ENCODE results near the gene SPAG7.

Gene SPAG7

DNA sequence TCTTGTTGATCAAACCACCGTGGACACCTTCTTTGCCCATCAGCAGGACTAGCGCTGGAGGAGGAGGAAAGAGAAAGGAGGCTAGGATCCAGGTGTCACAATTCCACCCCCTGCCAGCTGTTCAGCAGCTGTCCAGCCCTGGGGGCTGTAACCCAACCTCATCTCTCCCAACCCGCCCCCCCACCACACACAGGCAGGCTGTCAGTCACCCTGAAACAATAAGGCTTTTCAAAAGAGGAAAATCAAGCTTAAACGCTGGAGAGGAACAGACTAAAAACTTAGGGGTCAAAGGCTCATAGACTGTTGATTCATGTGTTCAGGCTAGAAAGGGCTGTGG lies 21.7 kb downstream of the SPAG7 start:
- peaks cover 27% of the 10 kb centered on the region for H3K79me2 ChIP-seq (ENCODE audit: control insufficient read depth, insufficient read depth, low read length, poor library complexity)
- H3K9me3 ChIP-seq (ENCODE audit: insufficient read depth, low read depth, low read length): peaks cover 1% of the 10 kb centered on the region
- H3K18ac ChIP-seq (ENCODE audit: low read length): no peak overlapping the region
- H3K23ac ChIP-seq (ENCODE audit: low read length): no peak overlapping the region
- WGBS (ENCODE audit: extremely low coverage, insufficient coverage, insufficient read length): no CpG with 5 or more reads among the region's 4 CpGs
- peak overlapping the region; percentile 93 for H3K4me2 ChIP-seq (ENCODE audit: low read length)
- no peak for DNase-seq
- no peak overlapping the region for H4K8ac ChIP-seq (ENCODE audit: low read depth, low read length)
- H2AK5ac ChIP-seq (ENCODE audit: low read length): no peak overlapping the region
- peak overlapping the region; percentile 71 for H3K4ac ChIP-seq (ENCODE audit: low read depth, low read length)
- peaks cover 30% of the 10 kb centered on the region for H3K79me1 ChIP-seq (ENCODE audit: low read length)
- H4K91ac ChIP-seq (ENCODE audit: low read depth, low read length): no peak overlapping the region
- peaks cover 37 to 49% of the 10 kb centered on the region in 2 experiments for H3K36me3 ChIP-seq (ENCODE audit: control insufficient read depth in 1 of 2, insufficient read depth in 2 of 2, low read length in 2 of 2)
- H3K9ac ChIP-seq (ENCODE audit: low read length): no peak overlapping the region
- no peak overlapping the region for H2BK120ac ChIP-seq (ENCODE audit: insufficient read depth, low read length, poor library complexity)
- peak overlapping the region; percentile 0 for H3K27ac ChIP-seq (ENCODE audit: low read depth, low read length)
- H3K27me3 ChIP-seq (ENCODE audit: insufficient read depth, low read length): no peaks in the 10 kb centered on the region
- H2BK5ac ChIP-seq (ENCODE audit: low read depth, low read length, poor library complexity): no peak overlapping the region
- no peak overlapping the region for H4K12ac ChIP-seq (ENCODE audit: low read depth, low read length)
- H3K14ac ChIP-seq (ENCODE audit: low read length): no peak overlapping the region
- H3K4me1 ChIP-seq (ENCODE audit: control insufficient read depth in 1 of 2, insufficient read depth in 2 of 2, low read length in 2 of 2): peaks cover 24 to 34% of the 10 kb centered on the region in 2 experiments
- H3K4me3 ChIP-seq (ENCODE audit: low read depth, low read length): no peak overlapping the region
- H2BK12ac ChIP-seq (ENCODE audit: low read length): no peak overlapping the region
- no peak overlapping the region for H2AFZ ChIP-seq (ENCODE audit: insufficient read depth, low read length, poor library complexity)

DNA sequence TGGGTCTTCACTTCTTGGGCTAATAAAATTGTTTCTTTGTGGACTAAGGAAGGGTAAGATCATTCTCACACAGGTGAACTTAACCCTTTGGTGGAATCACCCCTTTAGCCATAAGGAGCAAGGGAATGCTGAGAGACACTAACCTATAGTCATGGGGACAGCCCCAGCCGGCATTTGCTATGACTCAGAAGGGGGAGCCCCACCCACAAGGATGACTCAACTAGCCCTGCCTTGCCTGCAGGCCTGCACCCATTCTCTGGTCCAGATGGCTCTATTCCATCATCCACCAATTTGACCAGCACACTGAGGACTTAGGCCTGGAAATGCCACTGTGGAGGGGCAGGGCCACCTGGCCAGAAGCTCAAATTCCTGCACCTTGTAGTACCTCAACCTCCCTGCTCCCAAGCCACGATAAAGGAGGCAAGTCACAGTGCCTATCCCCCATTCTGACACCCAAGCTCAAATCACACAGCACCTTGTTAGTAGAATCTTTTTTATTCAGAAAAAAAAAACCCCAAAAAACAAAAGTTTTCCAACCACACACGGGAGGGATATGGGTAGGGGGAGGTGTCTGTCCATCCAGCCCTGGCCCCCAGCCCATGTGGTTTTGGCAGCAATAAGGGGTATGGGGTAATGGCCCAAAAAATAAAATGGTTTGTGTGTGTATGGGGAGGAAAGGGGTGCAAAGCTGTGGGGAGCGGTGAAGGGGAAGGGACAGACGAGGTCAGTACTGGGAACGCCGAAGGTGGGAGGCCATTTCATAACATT lies 22.3 kb downstream of the SPAG7 start:
- peak overlapping the region; percentile 2 for H3K9ac ChIP-seq (ENCODE audit: low read length)
- H4K12ac ChIP-seq (ENCODE audit: low read depth, low read length): no peak overlapping the region
- no peak overlapping the region for H2AFZ ChIP-seq (ENCODE audit: insufficient read depth, low read length, poor library complexity)
- H3K18ac ChIP-seq (ENCODE audit: low read length): no peak overlapping the region
- no peaks in the 10 kb centered on the region for H3K27me3 ChIP-seq (ENCODE audit: insufficient read depth, low read length)
- peaks cover 37 to 49% of the 10 kb centered on the region in 2 experiments for H3K36me3 ChIP-seq (ENCODE audit: control insufficient read depth in 1 of 2, insufficient read depth in 2 of 2, low read length in 2 of 2)
- peak overlapping the region; percentile 93 for H3K4me2 ChIP-seq (ENCODE audit: low read length)
- H3K9me3 ChIP-seq (ENCODE audit: insufficient read depth, low read depth, low read length): peaks cover 1% of the 10 kb centered on the region
- peak overlapping the region; percentile 57 for H3K27ac ChIP-seq (ENCODE audit: low read depth, low read length)
- peaks cover 32% of the 10 kb centered on the region for H3K79me1 ChIP-seq (ENCODE audit: low read length)
- H2BK120ac ChIP-seq (ENCODE audit: insufficient read depth, low read length, poor library complexity): no peak overlapping the region
- H2BK5ac ChIP-seq (ENCODE audit: low read depth, low read length, poor library complexity): no peak overlapping the region
- 100% methylated on average over 1 of the region's 7 CpGs for WGBS (ENCODE audit: extremely low coverage, insufficient coverage, insufficient read length)
- DNase-seq: peak; percentile 92
- H3K4me1 ChIP-seq (ENCODE audit: control insufficient read depth in 1 of 2, insufficient read depth in 2 of 2, low read length in 2 of 2): peaks cover 19 to 29% of the 10 kb centered on the region in 2 experiments
- H3K23ac ChIP-seq (ENCODE audit: low read length): no peak overlapping the region
- peak overlapping the region; percentile 71 for H3K4ac ChIP-seq (ENCODE audit: low read depth, low read length)
- H4K8ac ChIP-seq (ENCODE audit: low read depth, low read length): no peak overlapping the region
- H3K4me3 ChIP-seq (ENCODE audit: low read depth, low read length): no peak overlapping the region
- H2BK12ac ChIP-seq (ENCODE audit: low read length): no peak overlapping the region
- no peak overlapping the region for H2AK5ac ChIP-seq (ENCODE audit: low read length)
- no peak overlapping the region for H3K14ac ChIP-seq (ENCODE audit: low read length)
- H4K91ac ChIP-seq (ENCODE audit: low read depth, low read length): no peak overlapping the region
- peaks cover 31% of the 10 kb centered on the region for H3K79me2 ChIP-seq (ENCODE audit: control insufficient read depth, insufficient read depth, low read length, poor library complexity)

DNA sequence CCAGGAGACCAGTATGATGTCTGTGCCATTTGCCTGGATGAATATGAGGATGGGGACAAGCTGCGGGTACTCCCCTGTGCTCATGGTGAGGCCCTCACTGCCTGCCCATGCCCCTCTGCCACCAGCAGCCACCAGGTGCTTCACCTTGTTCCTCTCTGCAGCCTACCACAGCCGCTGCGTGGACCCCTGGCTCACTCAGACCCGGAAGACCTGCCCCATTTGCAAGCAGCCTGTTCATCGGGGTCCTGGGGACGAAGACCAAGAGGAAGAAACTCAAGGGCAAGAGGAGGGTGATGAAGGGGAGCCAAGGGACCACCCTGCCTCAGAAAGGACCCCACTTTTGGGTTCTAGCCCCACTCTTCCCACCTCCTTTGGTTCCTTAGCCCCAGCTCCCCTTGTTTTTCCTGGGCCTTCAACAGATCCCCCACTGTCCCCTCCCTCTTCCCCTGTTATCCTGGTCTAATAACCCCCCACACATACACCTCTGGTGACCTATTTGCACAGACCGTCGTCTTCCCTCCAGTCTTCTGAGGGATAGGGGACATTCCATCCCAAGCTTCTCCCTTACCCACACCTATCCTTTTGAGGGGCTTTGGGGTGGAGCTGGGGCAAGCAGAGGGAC lies 23.0 kb downstream of the SPAG7 start:
- DNase-seq: no peak
- Histone ChIP-seq H2AK5ac (ENCODE audit: low read length) (no peak overlapping the region), H4K91ac (ENCODE audit: low read depth, low read length) (no peak overlapping the region), H3K9ac (ENCODE audit: low read length) (no peak overlapping the region), H2AFZ (ENCODE audit: insufficient read depth, low read length, poor library complexity) (no peak overlapping the region), H3K14ac (ENCODE audit: low read length) (no peak overlapping the region), H3K36me3 (ENCODE audit: control insufficient read depth in 1 of 2, insufficient read depth in 2 of 2, low read length in 2 of 2) (peaks cover 37 to 49% of the 10 kb centered on the region in 2 experiments), H2BK120ac (ENCODE audit: insufficient read depth, low read length, poor library complexity) (no peak overlapping the region), H3K79me2 (ENCODE audit: control insufficient read depth, insufficient read depth, low read length, poor library complexity) (peaks cover 27% of the 10 kb centered on the region), H3K4ac (ENCODE audit: low read depth, low read length) (peak overlapping the region; percentile 4), H2BK12ac (ENCODE audit: low read length) (no peak overlapping the region), H4K12ac (ENCODE audit: low read depth, low read length) (no peak overlapping the region), H3K4me3 (ENCODE audit: low read depth, low read length) (no peak overlapping the region), H3K27ac (ENCODE audit: low read depth, low read length) (peak overlapping the region; percentile 57), H3K4me1 (ENCODE audit: control insufficient read depth in 1 of 2, insufficient read depth in 2 of 2, low read length in 2 of 2) (peaks cover 17 to 25% of the 10 kb centered on the region in 2 experiments), H4K8ac (ENCODE audit: low read depth, low read length) (peak overlapping the region; percentile 9), H3K4me2 (ENCODE audit: low read length) (peak overlapping the region; percentile 0), H3K27me3 (ENCODE audit: insufficient read depth, low read length) (no peaks in the 10 kb centered on the region), H3K9me3 (ENCODE audit: insufficient read depth, low read depth, low read length) (peaks cover 1% of the 10 kb centered on the region), H3K23ac (ENCODE audit: low read length) (no peak overlapping the region), H3K79me1 (ENCODE audit: low read length) (peaks cover 30% of the 10 kb centered on the region), H2BK5ac (ENCODE audit: low read depth, low read length, poor library complexity) (no peak overlapping the region), H3K18ac (ENCODE audit: low read length) (peak overlapping the region; percentile 47)
- WGBS (ENCODE audit: extremely low coverage, insufficient coverage, insufficient read length): no CpG with 5 or more reads among the region's 8 CpGs

GRCh38 chr17:4944163-4944553 lies 23.5 kb downstream of the SPAG7 start:
- Histone ChIP-seq H3K79me2 (ENCODE audit: control insufficient read depth, insufficient read depth, low read length, poor library complexity) (peaks cover 31% of the 10 kb centered on the region), H3K79me1 (ENCODE audit: low read length) (peaks cover 30% of the 10 kb centered on the region), H4K91ac (ENCODE audit: low read depth, low read length) (no peak overlapping the region), H3K4me2 (ENCODE audit: low read length) (no peak overlapping the region), H2BK5ac (ENCODE audit: low read depth, low read length, poor library complexity) (no peak overlapping the region), H3K23ac (ENCODE audit: low read length) (no peak overlapping the region), H2AK5ac (ENCODE audit: low read length) (no peak overlapping the region), H3K4me3 (ENCODE audit: low read depth, low read length) (no peak overlapping the region), H3K9me3 (ENCODE audit: insufficient read depth, low read depth, low read length) (peaks cover 1% of the 10 kb centered on the region), H3K18ac (ENCODE audit: low read length) (no peak overlapping the region), H3K27ac (ENCODE audit: low read depth, low read length) (peak overlapping the region; percentile 57), H3K4me1 (ENCODE audit: control insufficient read depth in 1 of 2, insufficient read depth in 2 of 2, low read length in 2 of 2) (peaks cover 17 to 27% of the 10 kb centered on the region in 2 experiments), H3K27me3 (ENCODE audit: insufficient read depth, low read length) (no peaks in the 10 kb centered on the region), H3K36me3 (ENCODE audit: control insufficient read depth in 1 of 2, insufficient read depth in 2 of 2, low read length in 2 of 2) (peaks cover 37 to 49% of the 10 kb centered on the region in 2 experiments), H3K4ac (ENCODE audit: low read depth, low read length) (no peak overlapping the region), H4K8ac (ENCODE audit: low read depth, low read length) (no peak overlapping the region), H3K14ac (ENCODE audit: low read length) (no peak overlapping the region), H4K12ac (ENCODE audit: low read depth, low read length) (no peak overlapping the region), H2AFZ (ENCODE audit: insufficient read depth, low read length, poor library complexity) (no peak overlapping the region), H3K9ac (ENCODE audit: low read length) (no peak overlapping the region), H2BK120ac (ENCODE audit: insufficient read depth, low read length, poor library complexity) (no peak overlapping the region), H2BK12ac (ENCODE audit: low read length) (no peak overlapping the region)
- peak in 1 of 2 donors; percentile 49 for DNase-seq
- no CpG with 5 or more reads among the region's 3 CpGs for WGBS (ENCODE audit: extremely low coverage, insufficient coverage, insufficient read length)
